ENCODE measurements around the gene ACER3.
"Not testable (repeated sequence)": the region's sequence is repeated elsewhere in the genome, so short reads cannot be mapped to it uniquely, and the experiment has no call there.

ACER3 gene

DNA sequence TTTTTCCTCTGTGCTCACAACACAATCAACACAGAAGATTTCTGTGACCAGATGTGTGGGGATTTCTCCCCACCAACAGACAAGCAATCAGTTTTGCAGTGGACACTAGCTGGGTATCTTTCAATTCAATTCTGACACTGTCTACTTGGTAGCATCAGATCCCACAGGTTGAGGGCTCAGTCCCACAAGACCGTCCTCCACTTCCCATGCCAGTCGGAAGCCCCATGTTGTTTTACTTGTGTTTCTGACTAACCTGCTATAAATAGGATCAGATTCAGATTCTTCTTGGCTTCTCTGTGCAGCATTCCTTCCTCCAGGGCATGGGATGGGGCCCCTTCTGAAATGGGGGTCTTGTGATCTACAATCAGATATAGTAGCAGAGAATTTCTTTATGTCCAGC lies 19.6 kb downstream of the ACER3 start:
- no peak for DNase-seq

DNA sequence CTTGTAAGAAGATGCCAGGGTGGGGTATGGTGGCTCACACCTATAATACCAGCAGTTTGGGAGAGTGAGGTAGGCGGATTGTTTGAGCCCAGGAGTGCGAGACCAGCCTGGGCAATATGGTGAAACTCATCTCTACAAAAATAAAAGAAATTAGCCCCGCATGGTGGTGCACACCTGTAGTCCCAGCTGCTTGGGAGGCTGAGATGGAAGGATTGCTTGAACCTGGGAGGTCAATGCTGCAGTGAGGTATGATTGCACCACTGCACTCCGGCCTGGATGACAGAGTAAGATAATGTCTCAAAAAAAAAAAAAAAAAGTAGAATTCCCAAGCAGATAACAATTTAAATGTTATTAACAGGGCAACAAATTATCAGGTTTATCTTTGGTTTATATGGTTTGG lies 20.2 kb downstream of the ACER3 start:
- no peak for DNase-seq

DNA sequence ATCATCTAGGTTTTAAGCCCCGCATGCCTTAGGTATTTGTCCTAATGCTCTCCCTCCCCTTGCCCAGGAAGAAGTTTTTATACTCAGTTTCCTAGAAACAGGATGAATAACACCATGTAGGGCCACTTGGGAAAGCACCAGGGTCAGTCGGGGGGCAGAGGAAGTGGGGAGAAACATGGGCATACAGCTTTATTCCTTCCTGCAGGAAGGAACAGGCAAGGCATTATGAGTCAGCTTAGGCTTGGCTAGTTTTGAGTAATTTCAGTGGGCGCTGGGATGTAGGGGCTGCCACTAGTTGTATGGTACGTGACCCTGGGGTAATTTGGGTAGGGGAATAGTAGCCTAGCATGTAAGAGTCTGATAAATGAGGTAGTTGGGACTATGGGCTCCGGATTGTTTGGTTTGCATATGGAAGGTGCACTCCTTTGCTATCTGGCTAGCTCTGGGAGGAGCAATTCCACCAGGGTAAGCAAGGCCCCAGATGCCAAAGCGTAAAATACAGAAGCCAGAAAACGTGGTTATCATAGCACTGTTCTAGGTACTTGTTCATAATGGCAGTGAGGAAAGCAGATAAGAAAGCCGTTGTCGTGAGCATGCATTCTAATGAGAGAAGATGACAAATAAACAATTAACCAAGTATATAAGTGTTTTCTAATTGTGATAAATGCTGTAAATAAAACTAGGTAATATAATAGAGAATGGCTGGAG lies 24.8 kb downstream of the ACER3 start:
- no peak for DNase-seq

- DNase-seq = no peak
These were observed 28.3 kb downstream of the ACER3 start for GRCh38 chr11:76888989-76889388.

DNA sequence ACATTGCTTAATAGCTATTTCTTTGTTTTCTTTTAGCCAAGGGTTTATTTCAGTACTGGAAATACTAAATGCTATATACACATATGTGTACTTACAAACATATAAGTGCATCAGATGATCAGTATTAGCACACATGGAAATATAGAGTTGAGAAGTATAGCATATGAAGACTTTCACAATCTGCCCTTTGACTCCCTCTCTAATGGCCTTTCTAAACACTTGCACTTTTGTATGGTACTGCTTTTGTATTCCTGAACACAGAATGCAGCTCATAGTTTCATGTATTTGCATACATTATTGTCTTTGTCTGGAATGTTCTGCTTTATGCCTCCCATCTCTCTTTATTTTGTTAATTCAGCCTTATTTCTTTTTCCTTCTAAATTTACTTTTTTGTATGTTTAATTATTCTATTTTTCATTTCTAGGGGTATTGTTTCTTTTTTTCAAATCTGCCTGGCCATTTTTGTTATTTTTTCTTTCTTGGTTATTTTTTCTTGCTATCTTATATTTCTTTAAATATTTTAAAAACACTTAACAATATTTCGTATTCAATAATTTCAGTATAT lies 28.8 kb downstream of the ACER3 start:
- DNase-seq = no peak

DNA sequence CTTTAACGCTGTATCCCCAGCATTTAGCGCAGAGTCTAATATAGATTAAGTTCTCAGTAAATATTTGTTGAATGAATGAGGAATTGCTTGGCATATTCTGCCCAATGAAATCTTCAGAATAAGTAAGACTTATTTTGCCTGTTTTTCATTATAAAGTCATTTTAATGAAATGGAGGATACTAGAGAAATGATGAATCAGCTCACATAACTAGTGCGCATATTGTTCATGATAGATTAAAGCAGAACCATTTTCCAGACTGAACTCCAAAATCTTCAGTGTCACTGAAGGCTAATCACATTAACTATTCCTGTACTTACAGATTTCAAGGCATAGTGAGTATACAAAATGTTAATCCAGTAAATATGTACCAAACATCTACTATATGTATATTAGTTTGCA lies 29.6 kb downstream of the ACER3 start:
- no peak for DNase-seq

DNA sequence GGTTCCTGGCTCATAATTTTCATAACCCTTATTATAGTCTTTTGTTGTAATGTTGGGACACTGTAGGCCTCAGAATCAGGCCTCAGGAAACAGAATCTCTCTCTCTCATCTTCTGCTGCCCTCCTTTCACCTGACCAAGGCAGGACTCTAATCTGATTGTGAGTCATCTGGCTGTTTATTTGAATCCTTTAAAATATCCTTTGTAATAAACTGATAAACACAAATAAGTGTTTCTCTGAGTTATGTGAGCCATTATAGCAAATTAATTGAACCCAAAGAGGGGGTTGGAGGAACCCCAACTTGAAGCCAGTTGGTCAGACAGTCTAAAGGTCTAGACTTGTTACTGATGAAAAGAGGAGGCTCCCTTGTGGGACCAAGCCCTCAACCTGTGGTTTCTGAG lies 30.6 kb downstream of the ACER3 start:
- DNase-seq = no peak

DNA sequence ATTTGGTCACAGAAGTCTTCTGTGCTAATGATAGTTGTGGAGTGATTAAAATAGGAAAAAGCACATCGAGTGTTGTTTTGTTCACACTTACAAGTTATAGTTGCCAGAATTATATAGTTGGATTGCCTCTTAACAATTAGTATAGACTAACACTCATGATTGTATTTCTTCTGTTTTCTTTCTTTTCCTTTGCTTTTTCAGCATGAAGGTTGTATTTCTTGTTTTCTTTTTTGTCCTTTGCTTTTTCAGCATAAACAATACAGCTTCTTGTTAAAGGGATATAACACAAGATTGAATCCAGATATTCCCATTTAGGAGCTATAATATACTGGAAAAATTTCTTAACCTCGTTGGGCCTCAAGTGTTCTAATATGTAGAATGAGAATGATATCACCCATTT lies 31.1 kb downstream of the ACER3 start:
- DNase-seq = no peak

DNA sequence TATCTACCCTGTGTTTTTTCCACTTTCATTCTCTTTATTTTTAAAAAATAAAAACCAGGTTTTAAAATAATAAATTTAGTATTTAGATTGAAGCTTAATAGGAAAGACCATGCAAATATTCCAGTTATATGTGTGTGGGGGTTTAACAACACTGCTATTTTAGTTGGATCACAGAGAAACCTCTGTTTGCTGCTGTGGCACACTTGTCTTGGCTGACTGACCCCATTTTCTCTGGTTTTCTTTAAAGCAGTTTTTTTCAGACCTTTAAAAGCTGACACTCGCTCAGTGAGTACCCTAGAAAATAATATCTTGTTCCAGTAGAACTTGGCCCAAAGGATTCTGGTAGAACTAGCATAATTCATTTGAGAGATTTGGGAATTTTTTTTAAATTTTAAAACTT lies 31.6 kb downstream of the ACER3 start:
- DNase-seq = no peak

- no peak for DNase-seq
These were observed 36.5 kb downstream of the ACER3 start for GRCh38 chr11:76897233-76897632.

DNA sequence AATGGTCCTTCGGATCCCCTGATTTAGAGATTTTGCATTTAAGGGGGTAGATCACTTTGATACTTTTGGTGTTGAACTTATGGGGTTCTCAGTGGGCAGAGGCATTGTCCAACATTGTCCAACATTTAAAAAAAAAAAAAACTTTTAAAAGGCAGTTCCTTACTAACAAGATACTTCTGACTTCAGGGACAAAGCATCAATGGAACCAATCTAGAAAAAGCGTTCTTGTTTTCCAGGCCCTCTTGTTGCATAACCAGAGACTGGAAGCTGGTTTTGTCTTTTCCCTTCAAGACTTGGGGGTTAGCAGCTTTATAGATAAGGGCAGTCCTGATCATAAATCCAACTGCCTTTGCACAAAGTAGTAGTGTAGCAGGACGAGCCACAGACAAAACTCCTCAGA lies 40.4 kb downstream of the ACER3 start:
- no peak for DNase-seq

DNA sequence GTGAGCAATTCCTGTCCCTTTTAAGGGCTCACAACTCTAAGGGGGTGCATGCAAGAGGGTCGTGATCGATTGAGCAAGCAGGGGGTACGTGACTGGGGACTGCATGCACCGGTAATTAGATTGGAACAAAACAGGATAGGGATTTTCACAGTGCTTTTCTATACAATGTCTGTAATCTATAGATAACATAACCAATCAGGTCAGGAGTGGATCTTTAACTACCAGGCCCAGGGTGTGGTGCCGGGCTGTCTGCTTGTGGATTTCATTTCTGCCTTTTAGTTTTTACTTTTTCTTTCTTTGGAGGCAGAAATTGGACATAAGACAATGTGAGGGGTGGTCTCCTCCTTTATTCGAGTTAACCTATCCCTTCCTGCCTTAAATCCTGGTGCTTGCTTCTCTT lies 40.9 kb downstream of the ACER3 start:
- not testable (repeated sequence) for DNase-seq

DNA sequence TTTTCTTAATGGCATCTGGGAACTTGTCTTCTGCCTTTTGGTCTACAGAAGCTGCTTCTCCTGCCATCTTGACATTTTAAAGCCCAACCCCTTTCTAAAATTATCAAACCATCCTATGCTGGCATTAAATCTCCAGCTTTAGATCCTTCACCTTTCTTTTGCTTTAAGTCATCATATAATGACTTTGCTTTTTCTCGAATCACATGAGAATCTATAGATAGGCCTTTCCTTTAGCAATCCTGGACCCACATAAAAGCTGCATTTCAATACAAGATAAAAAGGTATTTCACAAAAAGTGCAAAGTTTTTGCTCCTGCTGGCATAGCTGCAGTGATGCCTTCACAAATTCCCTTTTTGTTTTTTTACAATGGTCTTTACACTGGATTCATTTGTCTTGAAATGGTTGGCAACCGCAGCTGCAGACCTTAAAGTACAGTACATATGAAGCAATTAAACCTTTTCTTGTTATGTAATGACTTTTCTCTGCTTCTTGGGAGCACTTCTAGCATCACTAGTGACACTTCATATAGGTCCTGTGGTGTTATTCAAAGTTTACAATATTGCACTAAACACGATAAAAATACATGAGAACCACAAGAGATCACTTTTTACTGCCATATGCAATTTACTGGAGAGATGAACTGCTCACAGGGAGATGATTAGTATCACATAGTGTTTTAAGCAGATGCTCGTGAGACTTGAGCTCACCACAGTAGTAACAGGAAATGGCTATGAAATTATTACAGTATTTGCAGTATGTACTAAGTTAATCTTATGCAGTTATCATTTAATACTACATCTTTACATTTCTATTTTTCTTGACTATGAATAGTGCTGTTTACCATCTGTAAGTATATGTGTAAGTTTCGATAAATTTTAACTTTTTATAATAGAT lies 41.6 kb downstream of the ACER3 start:
- DNase-seq = no peak

DNA sequence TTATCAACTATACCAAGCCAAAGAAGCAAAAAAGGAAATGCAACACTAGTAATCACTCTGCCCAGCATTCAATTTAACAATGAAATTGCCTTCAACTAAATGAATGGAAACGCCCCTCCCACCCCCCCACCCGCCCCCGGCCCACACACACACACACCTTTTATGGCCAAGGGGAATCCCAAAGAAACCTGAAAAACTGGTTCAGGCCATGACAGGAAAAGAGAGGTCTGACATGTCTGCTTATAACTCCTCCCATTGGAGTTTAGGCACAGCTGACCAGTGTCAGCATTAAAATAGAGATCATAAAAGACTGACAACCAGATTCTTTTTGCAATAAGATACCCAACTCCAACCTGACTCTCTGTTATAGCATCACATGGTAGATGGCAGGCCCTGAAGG lies 42.6 kb downstream of the ACER3 start:
- DNase-seq = no peak

GRCh38 chr11:76910620-76911414 lies 50.1 kb downstream of the ACER3 start:
- no peak for DNase-seq

DNA sequence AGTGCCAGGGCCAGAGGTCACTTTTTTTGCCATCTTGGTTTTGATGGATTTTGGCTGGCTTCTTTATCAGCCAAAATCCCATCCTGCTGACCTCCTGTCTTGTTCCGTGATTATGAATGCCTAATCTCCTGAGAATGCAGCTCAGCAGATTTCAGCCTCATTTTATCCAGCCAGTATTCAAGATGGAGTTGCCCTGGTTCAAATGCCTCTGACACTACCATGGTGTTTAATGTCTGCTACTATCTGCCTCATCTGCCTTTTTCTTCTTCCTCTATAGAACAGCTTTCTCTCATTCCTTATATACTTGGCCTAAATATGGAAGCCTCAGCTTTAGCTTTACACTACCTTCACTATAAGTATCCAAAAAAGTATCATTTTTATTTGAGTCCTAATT lies 50.7 kb downstream of the ACER3 start:
- DNase-seq = no peak

GRCh38 chr11:76916712-76917111 lies 56.0 kb downstream of the ACER3 start:
- DNase-seq = no peak

DNA sequence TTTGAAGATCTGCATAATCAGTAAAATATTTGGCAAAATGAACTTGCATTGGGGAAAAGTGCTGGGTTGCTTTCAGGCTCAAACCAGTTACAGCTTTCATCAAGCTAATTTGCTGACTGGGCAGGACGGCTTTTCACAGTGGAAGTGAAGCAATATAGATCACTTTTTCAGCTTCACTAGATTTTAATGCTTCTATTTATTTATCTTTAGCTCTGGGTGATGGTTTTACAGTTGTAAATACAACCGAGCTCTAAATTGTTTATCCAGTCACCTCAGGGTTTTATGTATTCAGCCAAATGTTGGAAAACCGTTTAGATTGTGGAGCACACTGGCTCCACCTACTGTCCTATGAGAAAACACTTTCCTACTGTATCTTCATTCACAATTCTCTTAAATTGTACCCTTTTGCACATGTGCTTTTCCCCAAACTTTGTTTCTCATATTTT lies 58.2 kb downstream of the ACER3 start:
- DNase-seq = no peak

DNA sequence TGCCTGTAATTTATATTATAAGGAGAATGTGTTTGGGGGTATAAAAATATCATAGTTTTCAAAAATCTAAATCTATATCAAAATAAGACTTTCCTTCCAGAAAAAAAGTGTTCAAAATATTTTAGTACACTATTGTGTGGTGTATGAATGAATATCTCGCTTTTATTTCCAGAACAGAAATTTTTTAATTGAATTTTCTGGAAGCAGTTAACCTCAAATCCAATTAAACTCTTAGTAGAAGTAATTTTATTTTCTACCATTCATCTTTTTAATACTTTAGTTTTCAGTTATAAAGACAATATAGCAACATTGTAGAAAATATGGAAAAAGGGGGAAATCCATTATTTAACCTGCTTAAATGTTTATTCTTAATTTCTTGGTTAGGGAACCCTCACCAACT lies 58.7 kb downstream of the ACER3 start:
- DNase-seq = no peak

GRCh38 chr11:76919887-76920746 lies 59.4 kb downstream of the ACER3 start:
- DNase-seq = peak; percentile 49

DNA sequence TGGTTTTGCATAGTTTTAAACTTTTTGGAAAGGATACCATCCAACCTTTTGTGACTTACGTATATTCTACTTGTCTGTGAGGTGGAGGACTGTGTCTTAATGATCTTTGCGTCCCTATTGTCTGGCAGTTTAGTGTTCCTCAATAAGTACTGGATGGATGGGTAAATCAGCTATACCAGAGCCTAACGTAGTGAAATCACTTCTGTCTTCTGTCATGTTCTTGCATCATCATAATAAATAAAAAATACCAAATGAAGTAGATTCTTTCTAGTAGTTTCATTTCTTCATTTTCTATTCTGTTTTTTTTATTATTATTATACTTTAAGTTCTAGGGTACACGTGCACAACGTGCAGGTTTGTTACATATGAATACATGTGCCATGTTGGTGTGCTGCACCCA lies 66.4 kb downstream of the ACER3 start:
- DNase-seq = no peak

- no peak for DNase-seq
These were observed 74.3 kb downstream of the ACER3 start for GRCh38 chr11:76935042-76935441.

All from activated naive CD4-positive, alpha-beta T cell treated with anti-CD3 and anti-CD28 coated beads, Interleukin-2, amount 50 U/mL, for 16 hours (primary cell).